ENCODE results near the gene ELMOD3. TPM values are rescaled to one million over a fixed set of nuclear protein-coding genes. Genes with fewer than 3 reads are reported as not detected.

ELMOD3 gene
- polyA plus RNA-seq, 2 of the 4 experiments (the other 2 are of a cell fraction), result 17.8 to 29.9 TPM

GRCh38 chr2:85376291-85377065 lies 21.9 kb downstream of the ELMOD3 start (continued):
- TF ChIP-seq CHD2 (IDR thresholded peaks at IDR 0.05; ENCODE audit: low read length, partially characterized antibody), result no peak

DNA sequence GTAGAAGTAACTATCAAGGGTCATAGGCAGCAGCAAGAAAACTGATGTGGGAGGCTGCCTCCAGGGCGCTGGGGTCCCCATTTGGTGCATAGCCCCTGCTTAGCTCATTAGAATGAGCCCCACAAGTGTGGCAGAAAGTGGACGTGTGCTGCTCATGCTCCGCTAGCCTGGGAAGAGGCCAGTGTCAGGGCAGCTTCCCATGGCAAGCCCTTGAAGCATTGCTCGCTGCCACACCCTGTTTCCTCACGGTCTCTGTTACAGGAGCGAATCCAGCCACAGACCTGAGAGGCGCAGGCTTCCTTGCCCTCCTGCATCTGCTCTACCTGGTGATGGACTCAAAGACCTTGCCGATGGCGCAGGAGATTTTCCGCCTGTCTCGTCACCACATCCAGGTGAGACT lies 22.5 kb downstream of the ELMOD3 start:
- TF ChIP-seq JUNB (IDR thresholded peaks at IDR 0.05) (no peak), RNF2 (IDR thresholded peaks at IDR 0.05; ENCODE audit: borderline replicate concordance, low read depth) (no peak), CBX2 (IDR thresholded peaks at IDR 0.05; ENCODE audit: borderline replicate concordance, low read depth) (no peak), CHD2 (IDR thresholded peaks at IDR 0.05; ENCODE audit: low read length, partially characterized antibody) (no peak), ESRRA (IDR thresholded peaks at IDR 0.05; ENCODE audit: borderline replicate concordance, low read length) (no peak), RARB (CRISPR knock-in tag; IDR thresholded peaks at IDR 0.05) (no peak), MAX (IDR thresholded peaks at IDR 0.05) (no peak), MAZ (IDR thresholded peaks at IDR 0.05; ENCODE audit: borderline replicate concordance, low read depth, low read length) (no peak), BCL3 (IDR thresholded peaks at IDR 0.05) (no peak)
- ATAC-seq, result no peak

GRCh38 chr2:85378257-85378656 lies 23.7 kb downstream of the ELMOD3 start:
- FAIRE-seq, result no peak

More for the DNA sequence above, 22.5 kb downstream of the ELMOD3 start:
- no peaks in the 10 kb centered on the region for H3K4me1 ChIP-seq
- H3K9me3 ChIP-seq, result no peaks in the 10 kb centered on the region
- no peak overlapping the region for H3K4me2 ChIP-seq
- WGBS (ENCODE audit: missing lambda C conversion rate), result 89% methylated on average over 11 of the region's 11 CpGs
- CTCF ChIA-PET, result interaction anchor here (0.9 to 1.8 kb wide), 8 partner anchors 11 to 260 kb away, joined by 3 to 7 read pairs (median 4); no protein-coding TSS in a partner anchor
- POLR2A ChIA-PET, result no interaction called here
- no peak for DNase-seq (ENCODE audit: low read depth in 1 of 2, low spot score in 1 of 2)
- no peak overlapping the region for H3K27ac ChIP-seq
- FAIRE-seq, result no peak
- no peak overlapping the region for H3K4me3 ChIP-seq

GRCh38 chr2:85380048-85380447 lies 25.5 kb downstream of the ELMOD3 start:
- 48% methylated on average over 1 of the region's 1 CpG for WGBS (ENCODE audit: missing lambda C conversion rate)
- DNase-seq (ENCODE audit: low read depth in 1 of 2, low spot score in 1 of 2) (no peak), ATAC-seq (no peak), FAIRE-seq (no peak)
- no peak overlapping the region for H3K4me3 ChIP-seq
- CTCF ChIA-PET, result interaction anchor here (1.0 to 1.4 kb wide), 3 partner anchors 11 to 172 kb away, joined by 3 to 5 read pairs (median 3); no protein-coding TSS in a partner anchor
- no peaks in the 10 kb centered on the region for H3K4me1 ChIP-seq
- H3K9me3 ChIP-seq, result no peaks in the 10 kb centered on the region
- no peak overlapping the region for H3K27ac ChIP-seq
- H3K4me2 ChIP-seq, result no peak overlapping the region
- POLR2A ChIA-PET, result no interaction called here
- TF ChIP-seq KDM5A (IDR thresholded peaks at IDR 0.05) (no peak), KDM1A (IDR thresholded peaks at IDR 0.05; ENCODE audit: low read depth) (no peak), RCOR1 (IDR thresholded peaks at IDR 0.05; ENCODE audit: low read depth, low read length) (no peak), REST (IDR thresholded peaks at IDR 0.05) (no peak), MAFK (IDR thresholded peaks at IDR 0.05; ENCODE audit: partially characterized antibody) (no peak), RAD21 (conservative IDR thresholded peaks at IDR 0.05 in 1 of 2, IDR thresholded peaks at IDR 0.05 in 1 of 2) (no peak), SREBF2 (IDR thresholded peaks at IDR 0.05) (no peak), ZNF302 (CRISPR knock-in tag; IDR thresholded peaks at IDR 0.05) (no peak), HES2 (IDR thresholded peaks at IDR 0.05) (no peak), HOXB13 (CRISPR knock-in tag; IDR thresholded peaks at IDR 0.05; ENCODE audit: low read depth) (no peak), BCL3 (IDR thresholded peaks at IDR 0.05) (no peak)
- TF ChIP-seq, protein P1, sequence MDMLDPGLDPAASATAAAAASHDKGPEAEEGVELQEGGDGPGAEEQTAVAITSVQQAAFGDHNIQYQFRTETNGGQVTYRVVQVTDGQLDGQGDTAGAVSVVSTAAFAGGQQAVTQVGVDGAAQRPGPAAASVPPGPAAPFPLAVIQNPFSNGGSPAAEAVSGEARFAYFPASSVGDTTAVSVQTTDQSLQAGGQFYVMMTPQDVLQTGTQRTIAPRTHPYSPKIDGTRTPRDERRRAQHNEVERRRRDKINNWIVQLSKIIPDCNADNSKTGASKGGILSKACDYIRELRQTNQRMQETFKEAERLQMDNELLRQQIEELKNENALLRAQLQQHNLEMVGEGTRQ (IDR thresholded peaks at IDR 0.05), result no peak

More at GRCh38 chr2:85378257-85378656, 23.7 kb downstream of the ELMOD3 start:
- ATAC-seq (no peak), DNase-seq (ENCODE audit: low read depth in 1 of 2, low spot score in 1 of 2) (no peak)
- Histone ChIP-seq H3K4me2 (no peak overlapping the region), H3K4me1 (no peaks in the 10 kb centered on the region), H3K9me3 (no peaks in the 10 kb centered on the region), H3K27ac (no peak overlapping the region), H3K4me3 (no peak overlapping the region)
- ChIA-PET POLR2A (no interaction called here), CTCF (interaction anchor here (0.9 to 1.8 kb wide), 5 partner anchors 11 to 189 kb away, joined by 3 to 6 read pairs (median 3); no protein-coding TSS in a partner anchor)
- no peak for TF ChIP-seq CBX8 (IDR thresholded peaks at IDR 0.05)
- no peak for TF ChIP-seq EHF (CRISPR knock-in tag; IDR thresholded peaks at IDR 0.05)
- no peak for TF ChIP-seq GATA3 (IDR thresholded peaks at IDR 0.05; ENCODE audit: borderline replicate concordance)
- no peak for TF ChIP-seq ZNF302 (CRISPR knock-in tag; IDR thresholded peaks at IDR 0.05)
- TF ChIP-seq FOSL2 (IDR thresholded peaks at IDR 0.05), result no peak
- TF ChIP-seq FOSL2 (CRISPR knock-in tag; IDR thresholded peaks at IDR 0.05), result no peak
- no peak for TF ChIP-seq HEYL (CRISPR knock-in tag; IDR thresholded peaks at IDR 0.05)
- no peak for TF ChIP-seq ZSCAN20 (CRISPR knock-in tag; IDR thresholded peaks at IDR 0.05)
- TF ChIP-seq NFE2L2 (conservative IDR thresholded peaks at IDR 0.05; ENCODE audit: low read length), result no peak
- no peak for TF ChIP-seq RCOR1 (IDR thresholded peaks at IDR 0.05; ENCODE audit: low read depth, low read length)
- TF ChIP-seq PHF8 (IDR thresholded peaks at IDR 0.05; ENCODE audit: borderline replicate concordance, low read depth), result no peak
- WGBS (ENCODE audit: missing lambda C conversion rate), result 87% methylated on average over 5 of the region's 5 CpGs

All from A549 (cell line).